ENCODE measurements around the gene TMEM139. TPM values are rescaled to one million over a fixed set of nuclear protein-coding genes. Genes with fewer than 3 reads are reported as not detected.
A peak's percentile ranks its signal among the peaks of the same experiment; 100 is the strongest.

Gene TMEM139
- total and polyA plus RNA-seq, 3 donors from 2014 or later, result 1.1 to 5.3 (median 2.2) TPM

GRCh38 chr7:143285806-143286521 lies 1.2 kb downstream of the TMEM139 start:
- Histone ChIP-seq H3K4me3 (no peak overlapping the region), H3K9me3 (no peaks in the 10 kb centered on the region), H3K36me3 (ENCODE audit: low read depth, missing control alignments) (no peaks in the 10 kb centered on the region), H3K27me3 (no peaks in the 10 kb centered on the region), H3K4me1 (peaks cover 13% of the 10 kb centered on the region), H3K27ac (no peak overlapping the region)
- no peak for DNase-seq
- intact Hi-C loops (cut with DNase I; ENCODE audit: low total_unique reads), result no loop called here
- TF ChIP-seq CTCF (IDR thresholded peaks at IDR 0.05) (no peak), POLR2A (IDR thresholded peaks at IDR 0.05) (no peak)
- 94 to 96% methylated on average over 9 to 11 of the region's 11 CpGs for WGBS, 2 donors

GRCh38 chr7:143286522-143286890 lies 1.7 kb downstream of the TMEM139 start:
- Histone ChIP-seq H3K27me3 (no peaks in the 10 kb centered on the region), H3K27ac (no peak overlapping the region), H3K4me1 (peaks cover 13% of the 10 kb centered on the region), H3K9me3 (no peaks in the 10 kb centered on the region), H3K36me3 (ENCODE audit: low read depth, missing control alignments) (no peaks in the 10 kb centered on the region), H3K4me3 (no peak overlapping the region)
- TF ChIP-seq POLR2A (IDR thresholded peaks at IDR 0.05) (no peak), CTCF (IDR thresholded peaks at IDR 0.05) (no peak)
- no peak for DNase-seq
- intact Hi-C loops (cut with DNase I; ENCODE audit: low total_unique reads), result no loop called here
- WGBS, 2 donors, result 78 to 85% methylated on average over 3 to 6 of the region's 6 CpGs

GRCh38 chr7:143287339-143287934 lies 2.7 kb downstream of the TMEM139 start:
- TF ChIP-seq CTCF (IDR thresholded peaks at IDR 0.05), result no peak
- TF ChIP-seq POLR2A (IDR thresholded peaks at IDR 0.05), result no peak
- Histone ChIP-seq H3K4me1 (peaks cover 13% of the 10 kb centered on the region), H3K27ac (peak overlapping the region; percentile 62 to 64), H3K4me3 (peak overlapping the region; percentile 67 to 83), H3K27me3 (no peaks in the 10 kb centered on the region), H3K9me3 (no peaks in the 10 kb centered on the region), H3K36me3 (ENCODE audit: low read depth, missing control alignments) (no peaks in the 10 kb centered on the region)
- 51 to 72% methylated on average over 15 to 17 of the region's 17 CpGs for WGBS, 2 donors
- DNase-seq, result no peak
- intact Hi-C loops (cut with DNase I; ENCODE audit: low total_unique reads), result no loop called here

GRCh38 chr7:143287935-143288826 lies 3.4 kb downstream of the TMEM139 start, which contains the start of gene CASP2:
Gene CASP2, plus strand, starts transcription at chr7:143288351. Its CDS starts 105 bp downstream, at chr7:143288456.
- peak; percentile 97 for DNase-seq
- H3K4me1 ChIP-seq, result peaks cover 13% of the 10 kb centered on the region
- intact Hi-C loops (cut with DNase I; ENCODE audit: low total_unique reads), result no loop called here
- H3K9me3 ChIP-seq, result no peaks in the 10 kb centered on the region
- WGBS, 2 donors, result 1 to 2% methylated on average over 53 to 80 of the region's 84 CpGs
- peak within 1 kb of the TSS; percentile 67 to 83 for H3K4me3 ChIP-seq
- no peaks in the 10 kb centered on the region for H3K36me3 ChIP-seq (ENCODE audit: low read depth, missing control alignments)
- TF ChIP-seq POLR2A (IDR thresholded peaks at IDR 0.05) (no peak), CTCF (IDR thresholded peaks at IDR 0.05) (peak in 1 of 3 experiments; percentile 22)
- no peaks in the 10 kb centered on the region for H3K27me3 ChIP-seq
- H3K27ac ChIP-seq, result peak within 1 kb of the TSS; percentile 62 to 64

Measured in testis (tissue), 3 donors.